A549 (cell line): ENCODE measurements around the gene PLA2G10. TPM values are rescaled to one million over a fixed set of nuclear protein-coding genes. Genes with fewer than 3 reads are reported as not detected.

Experiments used
- ATAC-seq, 2 experiments: fragments of 200-7000 bp in 1 of 2; fragments of >200 bp in 1 of 2; cut with Nextera tagmentation in 1 of 2; cut with Tn5 transposase in 1 of 2; 3 replicates each; pipeline versions ENCODE4 v1.8.0 to v1.9.1; 2018 to 2020; ENCODE audit warnings: mild to moderate bottlenecking in 1 of 2, moderate library complexity in 1 of 2
- CTCF ChIA-PET: fragments of 300-600 bp; sonication (Branson Sonifier 250); formaldehyde crosslinking; extraction: SDS; loops from one replicate; lab custom pipeline; 2021; ENCODE audit warnings: antibody characterized with exemption, inconsistent platforms; lab: Yijun Ruan, JAX
- POLR2A ChIA-PET: fragments of 350-600 bp; formaldehyde crosslinking; extraction: SDS; loops from one replicate; lab custom pipeline; 2021; ENCODE audit warnings: antibody characterized with exemption, inconsistent platforms; lab: Yijun Ruan, JAX
- DNase-seq, 2 experiments: peaks; one replicate each; pipeline versions ENCODE4 v3.0.0 to v3.0.0-alpha.2; 2011 to 2016; ENCODE audit warnings: low read depth in 1 of 2, low spot score in 1 of 2
- FAIRE-seq: peaks from 2 replicates; lab custom pipeline; 2011; peaks lifted over from hg19 to GRCh38; lab: Jason Lieb, UNC
- H3K27ac ChIP-seq, 2 experiments: fragments of >200 bp; sonication (Bioruptor Twin); formaldehyde crosslinking; 3 replicates each; pipeline ENCODE4 v1.5.1; 2016 to 2017
- H3K4me1 ChIP-seq: fragments of >200 bp; sonication (Bioruptor Twin); formaldehyde crosslinking; 3 replicates; pipeline ENCODE4 v1.6.1; 2016
- H3K4me2 ChIP-seq: fragments of >200 bp; sonication (Bioruptor Twin); formaldehyde crosslinking; 3 replicates; pipeline ENCODE4 v1.6.1; 2016
- H3K4me3 ChIP-seq: fragments of >200 bp; sonication (Bioruptor Twin); formaldehyde crosslinking; 3 replicates; pipeline ENCODE4 v1.5.1; 2016
- H3K9me3 ChIP-seq: fragments of >200 bp; sonication (Bioruptor Twin); formaldehyde crosslinking; 3 replicates; pipeline ENCODE4 v1.6.1; 2016
- CBX2 ChIP-seq: fragments of 200-600 bp; sonication (generic); IDR thresholded peaks from 2 replicates; pipeline ENCODE4 v1.6.1; 2016; ENCODE audit warnings: low read depth, mild to moderate bottlenecking, borderline replicate concordance
- CEBPB ChIP-seq, 2 experiments: fragments of >200 bp in 1 of 2; sonication (Bioruptor Twin) in 1 of 2; formaldehyde crosslinking in 1 of 2; IDR thresholded peaks; 2 replicates each; pipeline ENCODE4 v1.6.1; 2012 to 2016
- CHD2 ChIP-seq: fragments of 150-350 bp; IDR thresholded peaks from 2 replicates; pipeline ENCODE4 v1.6.1; 2014; ENCODE audit warnings: low read length; ENCODE audit not compliant: partially characterized antibody
- CHD4 ChIP-seq: fragments of 200-600 bp; sonication (generic); IDR thresholded peaks from 2 replicates; pipeline ENCODE4 v1.6.1; 2016; ENCODE audit warnings: antibody characterized with exemption, mild to moderate bottlenecking, borderline replicate concordance
- EHMT2 ChIP-seq: fragments of 200-600 bp; sonication (generic); IDR thresholded peaks from 2 replicates; pipeline ENCODE4 v1.6.1; 2016; ENCODE audit warnings: antibody characterized with exemption, low read depth, mild to moderate bottlenecking, moderate library complexity
- ESRRA ChIP-seq: fragments of 150-350 bp; IDR thresholded peaks from 2 replicates; pipeline ENCODE4 v1.6.1; 2014; ENCODE audit warnings: mild to moderate bottlenecking, low read length, borderline replicate concordance
- FOSB ChIP-seq: fragments of 250-450 bp; sonication (Bioruptor Pico); IDR thresholded peaks from 2 replicates; pipeline ENCODE4 v1.5.0; 2020; ENCODE audit warnings: mild to moderate bottlenecking, moderate library complexity
- GATA3 ChIP-seq: IDR thresholded peaks from 2 replicates; pipeline ENCODE4 v1.6.1; 2012; ENCODE audit warnings: borderline replicate concordance
- HDAC2 ChIP-seq: fragments of 200-600 bp; sonication (generic); IDR thresholded peaks from 2 replicates; pipeline ENCODE4 v1.6.1; 2016
- HOXB5 ChIP-seq: fragments of 250-450 bp; sonication (Bioruptor Pico); IDR thresholded peaks from 2 replicates; pipeline ENCODE4 v1.5.0; 2020; ENCODE audit warnings: mild to moderate bottlenecking, moderate library complexity
- JUNB ChIP-seq: fragments of >200 bp; sonication (Bioruptor Twin); formaldehyde crosslinking; IDR thresholded peaks from 2 replicates; pipeline ENCODE4 v1.6.1; 2016
- KDM1A ChIP-seq: fragments of 200-600 bp; sonication (generic); IDR thresholded peaks from 2 replicates; pipeline ENCODE4 v1.6.1; 2016; ENCODE audit warnings: low read depth, mild to moderate bottlenecking
- MAFK ChIP-seq: fragments of 450-650 bp; IDR thresholded peaks from 2 replicates; pipeline ENCODE4 v1.6.1; 2014; ENCODE audit not compliant: partially characterized antibody
- MAZ ChIP-seq: fragments of 150-350 bp; IDR thresholded peaks from 2 replicates; pipeline ENCODE4 v1.6.1; 2014; ENCODE audit warnings: antibody characterized with exemption, low read depth, low read length, borderline replicate concordance
- NPAS2 ChIP-seq: fragments of 250-450 bp; sonication (Bioruptor Pico); IDR thresholded peaks from 2 replicates; pipeline ENCODE4 v1.8.0; 2022; ENCODE audit warnings: mild to moderate bottlenecking, moderate library complexity, borderline replicate concordance
- POLR2A ChIP-seq: IDR thresholded peaks from 2 replicates; pipeline ENCODE4 v1.6.1; 2012; ENCODE audit warnings: mild to moderate bottlenecking, low read length
- RARB ChIP-seq: fragments of 250-450 bp; sonication (Bioruptor Pico); IDR thresholded peaks from 2 replicates; pipeline ENCODE4 v1.8.0; 2021; ENCODE audit warnings: mild to moderate bottlenecking, moderate library complexity
- RFX5 ChIP-seq: fragments of 450-650 bp; IDR thresholded peaks from 2 replicates; pipeline ENCODE4 v1.7.1; 2014; ENCODE audit warnings: antibody characterized with exemption, mild to moderate bottlenecking, moderate library complexity
- SMC3 ChIP-seq: fragments of >200 bp; sonication (Bioruptor Twin); formaldehyde crosslinking; IDR thresholded peaks from 3 replicates; pipeline ENCODE4 v1.6.1; 2018; ENCODE audit warnings: inconsistent platforms
- TFCP2L1 ChIP-seq: fragments of 250-450 bp; sonication (Bioruptor Pico); IDR thresholded peaks from 2 replicates; pipeline ENCODE4 v1.5.0; 2021; ENCODE audit warnings: mild to moderate bottlenecking
- ZC3H11A ChIP-seq: fragments of 450-650 bp; IDR thresholded peaks from 2 replicates; pipeline ENCODE4 v1.6.1; 2014; ENCODE audit warnings: antibody characterized with exemption, mild to moderate bottlenecking
- ZNF302 ChIP-seq: fragments of 250-450 bp; sonication (Bioruptor Pico); IDR thresholded peaks from 2 replicates; pipeline ENCODE4 v1.9.0; 2021; ENCODE audit warnings: inconsistent platforms, mild to moderate bottlenecking, moderate library complexity
- WGBS: methylation state at CpG from one replicate; pipeline ENCODE4 v1.1.6; 2017; ENCODE audit errors: missing lambda C conversion rate; 5-methylcytosine and 5-hydroxymethylcytosine counted together
- polyA plus RNA-seq, 4 experiments: library from polyadenylated mRNA; depleted of rRNA in 3 of 4; stranded (reverse); fragments of >200 nt; fragmentation: RNase III in 1 of 4; extraction: RNeasy Plus Mini Kit Qiagen cat#74134 plus additional on column Dnase treatment in 1 of 4; gene quantifications; 2 replicates in 3 of 4; 3 replicates in 1 of 4; pipeline ENCODE4 v1.2.3, GENCODE V29; 2011 to 2017
- TF ChIP-seq, protein P1 (sequence below): fragments of 200-600 bp; sonication (generic); IDR thresholded peaks from 2 replicates; pipeline ENCODE4 v1.6.1; 2016; ENCODE audit warnings: antibody characterized with exemption, mild to moderate bottlenecking, moderate library complexity
- TF ChIP-seq, protein P2 (sequence below): IDR thresholded peaks from 2 replicates; pipeline ENCODE4 v1.6.1; 2012
- TF ChIP-seq, protein P3 (sequence below): fragments of >200 bp; sonication (Bioruptor Twin); formaldehyde crosslinking; IDR thresholded peaks from 3 replicates; pipeline ENCODE4 v1.5.1; 2016
- TF ChIP-seq, protein P4 (sequence below): fragments of >200 bp; sonication (Bioruptor Twin); formaldehyde crosslinking; IDR thresholded peaks from 2 replicates; pipeline ENCODE4 v1.6.1; 2016

The PLA2G10 gene
- polyA plus RNA-seq, 2 of the 4 experiments (the other 2 are of a cell fraction) = 0.52 to 0.70 TPM

DNA sequence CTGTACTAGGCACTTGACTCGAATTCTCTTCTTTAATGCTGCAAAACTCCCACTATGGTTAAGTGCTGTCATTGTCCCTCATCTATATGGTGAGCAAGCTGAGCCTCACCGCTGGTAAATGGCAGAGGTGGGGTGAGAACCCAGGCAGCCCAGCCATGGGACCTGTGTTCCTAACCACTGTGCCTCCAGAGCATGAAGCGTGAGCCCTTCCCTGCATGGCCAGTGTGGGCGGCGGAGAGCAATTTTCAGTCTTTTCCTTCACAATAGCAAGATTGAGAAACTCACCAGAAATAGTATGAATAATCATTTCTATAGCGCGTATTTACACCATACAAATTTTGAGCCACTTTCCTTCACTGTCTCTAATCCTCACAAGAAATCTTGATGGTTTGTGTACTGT, 52.2 kb downstream of the PLA2G10 start (continued):
- TF ChIP-seq, protein P1, sequence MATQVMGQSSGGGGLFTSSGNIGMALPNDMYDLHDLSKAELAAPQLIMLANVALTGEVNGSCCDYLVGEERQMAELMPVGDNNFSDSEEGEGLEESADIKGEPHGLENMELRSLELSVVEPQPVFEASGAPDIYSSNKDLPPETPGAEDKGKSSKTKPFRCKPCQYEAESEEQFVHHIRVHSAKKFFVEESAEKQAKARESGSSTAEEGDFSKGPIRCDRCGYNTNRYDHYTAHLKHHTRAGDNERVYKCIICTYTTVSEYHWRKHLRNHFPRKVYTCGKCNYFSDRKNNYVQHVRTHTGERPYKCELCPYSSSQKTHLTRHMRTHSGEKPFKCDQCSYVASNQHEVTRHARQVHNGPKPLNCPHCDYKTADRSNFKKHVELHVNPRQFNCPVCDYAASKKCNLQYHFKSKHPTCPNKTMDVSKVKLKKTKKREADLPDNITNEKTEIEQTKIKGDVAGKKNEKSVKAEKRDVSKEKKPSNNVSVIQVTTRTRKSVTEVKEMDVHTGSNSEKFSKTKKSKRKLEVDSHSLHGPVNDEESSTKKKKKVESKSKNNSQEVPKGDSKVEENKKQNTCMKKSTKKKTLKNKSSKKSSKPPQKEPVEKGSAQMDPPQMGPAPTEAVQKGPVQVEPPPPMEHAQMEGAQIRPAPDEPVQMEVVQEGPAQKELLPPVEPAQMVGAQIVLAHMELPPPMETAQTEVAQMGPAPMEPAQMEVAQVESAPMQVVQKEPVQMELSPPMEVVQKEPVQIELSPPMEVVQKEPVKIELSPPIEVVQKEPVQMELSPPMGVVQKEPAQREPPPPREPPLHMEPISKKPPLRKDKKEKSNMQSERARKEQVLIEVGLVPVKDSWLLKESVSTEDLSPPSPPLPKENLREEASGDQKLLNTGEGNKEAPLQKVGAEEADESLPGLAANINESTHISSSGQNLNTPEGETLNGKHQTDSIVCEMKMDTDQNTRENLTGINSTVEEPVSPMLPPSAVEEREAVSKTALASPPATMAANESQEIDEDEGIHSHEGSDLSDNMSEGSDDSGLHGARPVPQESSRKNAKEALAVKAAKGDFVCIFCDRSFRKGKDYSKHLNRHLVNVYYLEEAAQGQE = no peak
- TF ChIP-seq, protein P2, sequence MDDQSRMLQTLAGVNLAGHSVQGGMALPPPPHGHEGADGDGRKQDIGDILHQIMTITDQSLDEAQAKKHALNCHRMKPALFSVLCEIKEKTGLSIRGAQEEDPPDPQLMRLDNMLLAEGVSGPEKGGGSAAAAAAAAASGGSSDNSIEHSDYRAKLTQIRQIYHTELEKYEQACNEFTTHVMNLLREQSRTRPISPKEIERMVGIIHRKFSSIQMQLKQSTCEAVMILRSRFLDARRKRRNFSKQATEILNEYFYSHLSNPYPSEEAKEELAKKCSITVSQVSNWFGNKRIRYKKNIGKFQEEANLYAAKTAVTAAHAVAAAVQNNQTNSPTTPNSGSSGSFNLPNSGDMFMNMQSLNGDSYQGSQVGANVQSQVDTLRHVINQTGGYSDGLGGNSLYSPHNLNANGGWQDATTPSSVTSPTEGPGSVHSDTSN = no peak
- TF ChIP-seq MAZ (no peak), NPAS2 (CRISPR knock-in tag) (no peak), CHD4 (no peak), CBX2 (no peak)

DNA sequence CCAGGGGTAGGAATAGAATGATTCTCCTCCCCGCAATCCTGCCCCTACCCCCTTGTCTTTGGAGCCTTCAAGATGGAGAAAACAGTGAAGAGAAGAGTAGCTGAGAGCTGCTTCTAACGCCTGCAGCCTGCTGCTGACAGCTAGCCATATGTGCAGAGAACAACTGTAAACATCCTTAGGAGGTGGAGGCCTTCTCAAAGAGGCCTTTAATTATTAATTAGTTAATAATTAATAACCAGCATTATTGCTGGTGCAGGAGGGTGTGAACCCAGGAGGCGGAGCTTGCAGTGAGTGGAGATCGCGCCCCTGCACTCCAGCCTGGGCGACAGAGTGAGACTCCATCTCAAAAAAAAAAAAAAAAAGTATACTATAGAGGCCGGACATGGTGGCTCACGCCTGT, 52.9 kb downstream of the PLA2G10 start:
- no peak for TF ChIP-seq ZC3H11A
- TF ChIP-seq NPAS2 (CRISPR knock-in tag) = no peak
- TF ChIP-seq RARB (CRISPR knock-in tag) = no peak
- TF ChIP-seq TFCP2L1 (CRISPR knock-in tag) = no peak
- TF ChIP-seq HDAC2 = no peak
- no peak for TF ChIP-seq ESRRA
- no peak for TF ChIP-seq FOSB
- TF ChIP-seq, protein P1 = no peak
- TF ChIP-seq KDM1A = no peak
- DNase-seq (no peak), FAIRE-seq (no peak), ATAC-seq (no peak)
- Histone ChIP-seq H3K27ac (no peak overlapping the region), H3K4me1 (peaks cover 23% of the 10 kb centered on the region; the same call in 2 of the 3 replicates), H3K4me3 (no peak overlapping the region), H3K4me2 (no peak overlapping the region), H3K9me3 (no peaks in the 10 kb centered on the region)
- ChIA-PET POLR2A (interaction anchor here (2.1 kb wide), 1 partner anchor 11 kb away, joined by 8 read pairs; the partner anchor contains the start of gene PARN), CTCF (no interaction called here)
- 85% methylated on average over 8 of the region's 8 CpGs for WGBS

DNA sequence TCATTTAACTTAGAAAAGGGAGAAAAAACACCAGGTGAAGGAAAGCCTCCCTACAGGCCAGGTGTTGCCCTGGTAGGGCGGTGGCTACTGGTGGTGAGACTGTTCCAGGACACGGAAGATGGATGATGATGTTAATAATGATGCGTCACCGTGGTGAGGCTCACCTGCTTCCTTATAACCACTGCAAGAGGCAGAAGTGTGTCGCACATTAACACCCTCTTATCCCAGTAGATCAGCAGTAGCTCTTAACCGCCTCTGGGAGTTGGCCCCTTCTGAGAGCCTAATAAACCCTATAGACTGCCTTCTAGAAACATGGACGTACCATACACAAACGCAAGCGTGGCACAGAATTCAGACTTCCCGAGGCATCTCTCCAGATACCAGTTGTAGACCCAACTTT, 53.6 kb downstream of the PLA2G10 start:
- DNase-seq = no peak
- ChIA-PET CTCF (interaction anchor here (0.6 kb wide), 2 partner anchors 10 to 31 kb away, joined by 3 read pairs; no protein-coding TSS in a partner anchor), POLR2A (interaction anchor here (2.1 kb wide), 1 partner anchor 11 kb away, joined by 8 read pairs; the partner anchor contains the start of gene PARN)
- ATAC-seq = peak in 1 of 2 experiments; percentile 28; a peak in 4 of 6 replicates
- FAIRE-seq = no peak
- H3K9me3 ChIP-seq = no peaks in the 10 kb centered on the region
- no peak overlapping the region for H3K4me2 ChIP-seq
- TF ChIP-seq JUNB (no peak), RFX5 (no peak), CBX2 (no peak), ZNF302 (CRISPR knock-in tag) (no peak), CEBPB (IDR thresholded peaks at IDR 0.05) (no peak), HOXB5 (no peak), SMC3 (no peak), EHMT2 (no peak), NPAS2 (CRISPR knock-in tag) (no peak), MAFK (no peak), POLR2A (no peak), GATA3 (no peak), CHD2 (no peak)
- TF ChIP-seq, protein P3, sequence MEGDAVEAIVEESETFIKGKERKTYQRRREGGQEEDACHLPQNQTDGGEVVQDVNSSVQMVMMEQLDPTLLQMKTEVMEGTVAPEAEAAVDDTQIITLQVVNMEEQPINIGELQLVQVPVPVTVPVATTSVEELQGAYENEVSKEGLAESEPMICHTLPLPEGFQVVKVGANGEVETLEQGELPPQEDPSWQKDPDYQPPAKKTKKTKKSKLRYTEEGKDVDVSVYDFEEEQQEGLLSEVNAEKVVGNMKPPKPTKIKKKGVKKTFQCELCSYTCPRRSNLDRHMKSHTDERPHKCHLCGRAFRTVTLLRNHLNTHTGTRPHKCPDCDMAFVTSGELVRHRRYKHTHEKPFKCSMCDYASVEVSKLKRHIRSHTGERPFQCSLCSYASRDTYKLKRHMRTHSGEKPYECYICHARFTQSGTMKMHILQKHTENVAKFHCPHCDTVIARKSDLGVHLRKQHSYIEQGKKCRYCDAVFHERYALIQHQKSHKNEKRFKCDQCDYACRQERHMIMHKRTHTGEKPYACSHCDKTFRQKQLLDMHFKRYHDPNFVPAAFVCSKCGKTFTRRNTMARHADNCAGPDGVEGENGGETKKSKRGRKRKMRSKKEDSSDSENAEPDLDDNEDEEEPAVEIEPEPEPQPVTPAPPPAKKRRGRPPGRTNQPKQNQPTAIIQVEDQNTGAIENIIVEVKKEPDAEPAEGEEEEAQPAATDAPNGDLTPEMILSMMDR = no peak
- TF ChIP-seq, protein P4, sequence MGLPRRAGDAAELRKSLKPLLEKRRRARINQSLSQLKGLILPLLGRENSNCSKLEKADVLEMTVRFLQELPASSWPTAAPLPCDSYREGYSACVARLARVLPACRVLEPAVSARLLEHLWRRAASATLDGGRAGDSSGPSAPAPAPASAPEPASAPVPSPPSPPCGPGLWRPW = no peak
- TF ChIP-seq, all 56 proteins: peak for 0
- 90% methylated on average over 10 of the region's 10 CpGs for WGBS
- H3K4me1 ChIP-seq = peaks cover 29% of the 10 kb centered on the region; the same call in 2 of the 3 replicates
- no peak overlapping the region for H3K4me3 ChIP-seq
- H3K27ac ChIP-seq = no peak overlapping the region
